CD4-positive, alpha-beta T cell treated with Interleukin-15 for 1 hour (primary cell): ENCODE data around the gene ZBTB7A.
A peak's percentile ranks its signal among the peaks of the same experiment; 100 is the strongest.

Experiments
- DNase-seq: peaks from one replicate; pipeline ENCODE4 v3.0.0-alpha.2; 2020

ZBTB7A gene

DNA sequence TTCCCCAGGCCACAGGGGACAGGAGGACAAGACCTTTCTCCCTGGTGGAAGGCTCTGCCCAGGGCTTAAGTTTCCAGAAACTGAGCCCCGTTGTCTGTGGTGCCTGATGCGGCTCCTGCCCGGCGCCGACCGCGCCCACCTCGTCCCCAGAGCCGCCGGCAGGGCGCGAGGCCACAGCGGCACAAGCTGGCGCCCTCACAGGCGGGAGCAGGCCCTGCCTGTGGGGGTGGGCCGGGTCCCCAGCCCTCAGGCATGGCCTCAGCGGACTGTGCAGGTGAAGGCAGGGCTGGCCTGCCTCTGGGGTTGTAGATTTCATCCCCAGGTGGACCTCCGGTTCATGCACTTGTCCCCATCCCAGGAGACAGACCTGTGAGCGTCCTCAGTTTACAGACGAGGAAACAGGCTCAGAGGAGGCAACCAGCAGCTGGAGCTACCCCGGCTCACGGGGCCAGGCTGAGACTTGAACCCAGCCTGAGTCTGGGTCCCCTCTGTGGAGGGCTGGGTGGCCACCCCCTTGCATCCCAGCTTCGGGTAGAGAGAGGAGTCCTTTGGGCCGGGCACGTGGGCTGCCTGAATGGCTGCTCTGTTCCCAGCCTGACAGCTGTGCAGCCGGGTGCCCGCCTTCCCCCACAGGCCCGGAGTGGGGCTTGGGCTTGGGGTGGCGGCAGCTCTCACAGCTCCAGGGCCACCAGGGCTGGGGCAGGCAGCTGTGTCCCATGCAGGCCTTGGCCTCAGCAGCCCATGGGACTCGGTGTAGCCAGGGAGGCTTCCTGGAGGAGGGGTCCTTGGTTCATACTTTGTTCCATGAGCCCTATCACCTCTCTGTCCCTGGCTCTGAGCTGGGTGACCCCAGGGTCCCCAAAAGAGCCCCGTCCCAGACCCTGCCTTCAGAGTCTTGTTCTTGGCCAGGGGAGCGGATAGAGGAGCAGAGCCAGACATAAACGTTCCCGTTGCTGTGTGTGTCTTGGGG lies 32.4 kb downstream of the ZBTB7A start:
- DNase-seq = no peak

GRCh38 chr19:4033028-4033956 lies 33.4 kb downstream of the ZBTB7A start:
- DNase-seq = no peak

GRCh38 chr19:4032436-4032835 lies 34.3 kb downstream of the ZBTB7A start:
- no peak for DNase-seq

GRCh38 chr19:4031420-4031819 lies 35.3 kb downstream of the ZBTB7A start:
- no peak for DNase-seq

DNA sequence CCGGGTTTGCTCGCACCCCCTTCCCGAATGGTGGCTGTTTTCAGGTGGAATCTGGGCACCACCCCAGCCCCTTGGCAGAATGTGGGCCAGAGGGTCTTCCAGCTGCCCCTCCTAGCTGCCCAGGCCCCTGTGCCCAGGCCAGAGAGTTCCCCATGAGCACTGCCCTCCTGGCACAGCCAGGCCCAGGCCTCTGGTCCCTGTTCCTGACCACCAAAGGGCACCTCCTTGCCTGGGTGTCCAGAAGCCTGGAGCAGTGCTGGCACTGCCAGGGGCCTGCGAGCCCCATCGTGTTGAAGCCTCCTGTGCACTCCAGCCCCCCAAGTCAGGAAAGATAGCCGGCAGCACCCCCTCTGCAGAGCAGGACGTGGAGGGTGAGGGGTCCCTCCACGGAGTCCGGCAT lies 35.7 kb downstream of the ZBTB7A start:
- no peak for DNase-seq

- no peak for DNase-seq
Measured at GRCh38 chr19:4030552-4030951, 36.1 kb downstream of the ZBTB7A start.

GRCh38 chr19:4029247-4029614 lies 37.5 kb downstream of the ZBTB7A start:
- no peak for DNase-seq

DNA sequence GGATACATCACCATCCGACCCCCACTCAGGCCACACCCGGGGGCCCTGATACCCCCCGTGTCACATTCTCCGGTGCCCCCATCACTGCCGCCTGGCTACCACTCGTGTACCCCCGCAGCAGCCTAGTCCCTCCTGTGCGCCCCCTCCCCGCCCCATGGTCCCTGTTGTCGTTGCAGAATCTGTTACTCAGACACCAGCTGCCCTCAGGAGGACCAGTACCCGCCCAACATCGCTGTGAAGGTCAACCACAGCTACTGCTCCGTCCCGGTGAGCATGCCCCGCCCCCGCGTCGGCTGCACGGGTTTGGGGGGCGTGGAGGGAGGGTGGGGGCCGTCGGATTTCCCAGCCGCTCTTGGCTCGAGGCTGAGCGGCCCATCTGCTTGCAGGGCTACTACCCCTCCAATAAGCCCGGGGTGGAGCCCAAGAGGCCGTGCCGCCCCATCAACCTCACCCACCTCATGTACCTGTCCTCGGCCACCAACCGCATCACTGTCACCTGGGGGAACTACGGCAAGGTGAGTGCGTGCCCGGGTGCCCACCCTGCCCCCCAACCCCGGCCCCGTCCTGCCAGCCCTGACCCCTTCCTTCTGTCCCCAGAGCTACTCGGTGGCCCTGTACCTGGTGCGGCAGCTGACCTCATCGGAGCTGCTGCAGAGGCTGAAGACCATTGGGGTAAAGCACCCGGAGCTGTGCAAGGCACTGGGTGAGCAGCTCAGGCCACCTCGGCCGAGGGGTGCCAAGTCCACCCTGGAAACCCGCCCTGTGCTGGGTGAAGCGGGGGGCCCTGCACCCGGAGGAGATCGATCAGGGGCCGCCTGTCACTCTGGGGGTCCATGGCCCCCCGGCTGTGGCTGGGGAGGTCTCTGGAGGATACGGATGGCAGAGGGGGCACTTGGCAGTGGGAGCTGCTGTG lies 38.1 kb downstream of the ZBTB7A start:
- DNase-seq = no peak

DNA sequence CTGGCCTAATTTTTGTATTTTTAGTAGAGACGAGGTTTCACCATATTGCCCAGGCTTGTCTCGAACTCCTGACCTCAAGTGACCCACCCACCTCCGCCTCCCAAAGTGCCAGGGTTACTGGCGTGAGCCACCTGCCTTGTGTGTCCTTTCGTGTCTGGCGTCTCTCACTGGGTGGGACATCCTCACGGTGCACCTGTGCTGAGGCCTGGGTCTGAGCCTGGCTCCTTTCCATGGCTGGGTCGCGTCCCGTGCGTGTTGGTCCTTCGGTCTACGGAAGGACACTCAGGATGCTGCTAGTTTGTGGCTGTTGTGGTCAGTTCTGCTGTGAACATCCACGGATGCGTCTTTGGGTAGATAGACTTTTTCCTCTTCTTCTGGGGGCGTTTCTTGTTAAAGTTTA lies 39.6 kb downstream of the ZBTB7A start:
- DNase-seq = no peak

DNA sequence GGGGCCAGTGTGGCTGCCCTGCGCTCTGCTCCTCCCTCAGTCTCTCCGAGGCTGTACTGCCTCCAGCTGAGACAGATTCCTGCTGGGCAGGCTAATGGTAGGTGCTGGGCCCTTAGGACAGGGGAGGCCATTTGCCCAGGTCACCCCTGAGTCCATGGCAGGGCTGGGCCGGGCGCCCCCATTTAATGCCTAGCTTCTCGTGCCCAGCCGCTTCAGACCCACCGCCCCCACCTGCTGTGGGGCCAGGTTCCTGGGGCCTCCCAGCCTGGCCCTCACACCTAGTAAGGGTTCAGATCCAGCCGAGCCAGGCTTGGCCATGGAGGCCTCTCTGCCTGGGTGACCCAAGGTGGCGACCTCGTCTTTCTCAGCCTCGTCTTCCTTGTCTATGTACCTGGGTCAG lies 41.4 kb downstream of the ZBTB7A start:
- no peak for DNase-seq

- DNase-seq = no peak
Measured at GRCh38 chr19:4023600-4024398, 42.9 kb downstream of the ZBTB7A start.

DNA sequence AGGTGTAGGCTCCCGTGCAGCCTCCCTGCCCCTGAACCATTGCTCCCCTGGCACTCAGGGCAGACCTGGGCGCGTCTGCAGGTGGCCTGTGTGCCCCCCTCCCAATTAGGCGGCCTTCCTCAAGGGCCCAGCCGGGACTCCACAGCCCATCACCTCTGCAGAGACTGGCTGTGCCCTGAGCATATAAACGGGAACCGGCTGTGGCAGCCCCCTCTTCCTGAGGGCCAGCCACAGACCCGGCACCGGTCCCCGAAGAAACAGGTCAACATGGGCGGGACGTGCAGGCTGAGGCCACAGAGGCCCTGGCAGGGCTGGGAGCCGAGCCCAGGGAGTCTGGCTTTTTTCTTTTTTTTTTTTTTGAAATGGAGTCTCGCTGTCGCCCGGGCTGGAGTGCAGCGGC lies 47.1 kb downstream of the ZBTB7A start:
- DNase-seq = no peak

GRCh38 chr19:4018775-4019504 lies 47.8 kb downstream of the ZBTB7A start:
- no peak for DNase-seq

- DNase-seq = no peak
Measured at GRCh38 chr19:4018140-4018613, 48.5 kb downstream of the ZBTB7A start.

DNA sequence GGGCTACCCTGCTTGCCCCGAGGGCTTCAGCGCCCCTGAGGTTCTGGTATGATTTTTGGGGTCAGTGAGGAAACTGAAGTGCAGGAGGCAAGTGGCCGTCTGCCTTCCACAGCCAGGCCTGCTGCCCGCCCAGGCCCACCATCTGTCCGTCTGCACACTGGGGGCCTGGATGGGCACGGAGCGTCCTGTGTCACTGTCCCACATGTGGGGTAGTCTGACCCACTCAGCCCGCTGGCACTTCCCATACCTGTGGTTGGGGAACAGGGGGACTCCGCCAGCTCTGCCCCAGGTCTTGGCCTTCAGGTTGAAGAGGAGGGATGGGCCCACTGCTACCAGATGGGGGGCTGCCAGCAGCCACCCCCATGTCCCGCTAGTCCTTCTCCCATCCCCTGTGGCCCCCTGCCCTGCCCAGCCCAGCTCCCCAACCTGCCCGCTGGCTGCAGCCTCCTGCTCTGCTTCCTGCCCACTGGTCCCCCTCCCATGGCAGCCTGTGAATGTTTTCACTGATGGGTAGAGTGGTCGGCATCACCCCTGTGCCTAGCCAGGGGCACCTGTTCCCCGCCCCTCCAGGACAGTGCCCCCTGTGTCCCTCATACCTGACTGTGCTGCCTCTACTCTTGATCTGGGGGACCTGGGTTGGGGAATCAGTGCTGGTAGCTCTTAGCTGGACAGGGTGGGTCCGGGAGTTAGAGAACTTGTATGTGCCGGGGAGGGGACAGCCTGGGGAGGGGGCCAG lies 49.6 kb downstream of the ZBTB7A start:
- no peak for DNase-seq

GRCh38 chr19:4016486-4016885 lies 50.2 kb downstream of the ZBTB7A start:
- no peak for DNase-seq

DNA sequence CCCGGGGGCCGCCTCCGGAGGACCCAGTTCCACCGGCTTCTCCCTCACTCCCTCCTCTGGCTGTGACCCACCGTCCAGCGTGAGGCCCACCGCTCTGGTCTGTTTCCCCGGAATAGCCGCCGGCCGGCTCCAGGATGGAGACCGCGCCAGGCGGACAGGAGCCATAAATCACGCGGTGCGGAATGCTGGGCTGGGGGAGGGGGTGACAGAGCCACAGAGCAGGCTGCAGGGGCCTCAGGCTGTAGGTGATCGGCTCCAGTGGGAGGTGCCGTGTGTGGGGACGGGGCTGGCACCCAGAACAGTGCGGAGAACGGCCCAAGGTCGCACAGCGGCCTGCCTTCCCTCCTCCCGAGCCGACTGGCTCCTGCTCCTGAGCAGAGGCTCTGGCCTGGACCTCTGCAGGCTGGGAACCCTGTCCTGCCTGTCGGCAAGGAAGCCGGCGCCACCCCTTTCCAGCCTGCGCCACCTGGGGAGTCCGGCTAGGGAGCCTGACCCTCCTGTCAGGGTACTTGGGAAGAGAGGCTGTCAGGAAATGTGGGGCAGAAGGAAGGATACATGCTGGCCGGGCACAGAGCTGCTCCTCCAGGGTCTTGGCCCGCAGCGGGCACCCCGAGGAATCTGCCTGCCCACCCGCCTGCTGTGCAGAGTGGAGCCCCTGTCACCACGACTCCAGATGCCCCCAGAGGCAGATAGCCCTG lies 50.8 kb downstream of the ZBTB7A start:
- no peak for DNase-seq

DNA sequence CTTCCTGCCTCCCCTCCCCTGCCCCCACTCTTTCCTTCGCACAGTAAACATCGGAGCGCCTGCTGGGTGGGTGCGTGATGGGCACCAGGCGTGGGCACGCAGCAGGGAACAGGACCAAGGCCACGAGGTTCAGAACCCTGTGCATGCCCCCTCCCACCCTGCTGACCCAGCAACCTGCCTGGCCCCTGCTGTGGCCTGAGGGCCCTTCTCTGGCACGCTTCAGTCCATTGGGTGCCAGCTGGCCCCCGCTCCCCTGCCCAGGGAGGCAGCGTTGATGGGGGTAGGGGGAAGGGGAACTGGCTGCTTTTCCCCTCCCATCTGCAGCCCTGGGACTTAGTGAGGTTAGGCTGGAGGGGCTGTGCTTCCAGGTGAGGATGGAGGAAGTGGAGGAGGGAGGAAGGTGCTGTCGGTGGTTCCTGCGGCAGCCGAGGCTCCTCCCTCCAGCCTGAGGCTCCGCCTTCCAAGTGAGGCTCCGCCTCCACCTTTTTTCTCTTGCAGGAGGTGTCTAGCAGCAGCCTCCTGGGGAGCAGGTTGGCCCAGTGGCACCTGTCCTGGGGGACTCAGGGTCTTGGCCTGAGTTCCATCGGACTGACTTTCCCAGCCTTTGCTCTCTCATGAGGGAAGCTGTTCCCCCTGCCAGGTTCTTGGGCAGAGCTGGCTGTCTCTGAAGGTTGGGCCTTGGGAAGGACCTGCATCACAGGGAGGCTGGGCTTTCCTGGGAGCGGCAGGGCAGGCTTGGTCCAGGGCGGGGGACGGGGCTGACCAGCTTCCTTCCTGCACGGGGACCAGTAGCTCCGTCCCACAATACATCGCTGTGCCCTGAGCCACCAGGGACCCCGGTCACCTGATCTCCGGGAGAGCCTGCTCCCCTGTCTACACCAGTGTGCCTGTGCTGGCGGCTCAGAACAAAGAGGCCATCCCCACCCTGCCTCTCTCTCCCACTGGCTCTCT lies 51.9 kb downstream of the ZBTB7A start:
- peak; percentile 36 for DNase-seq
